Transverse colon (tissue), 4 donors: ENCODE results near the gene CCDC63. TPM values are rescaled to one million over a fixed set of nuclear protein-coding genes. Genes with fewer than 3 reads are reported as not detected.

Experiments used
- DNase-seq: peaks from one replicate; pipeline ENCODE4 v3.0.0-alpha.2; 2019
- H3K27ac ChIP-seq, 4 donors: fragments of 200-600 bp; sonication (generic); 2 replicates each; pipeline ENCODE4 v1.5.1; 2016 to 2018; ENCODE audit warnings: inconsistent platforms in 4 of 4
- H3K27me3 ChIP-seq: fragments of 200-600 bp; sonication (generic); 2 replicates; pipeline ENCODE4 v1.5.1; 2017; ENCODE audit warnings: inconsistent platforms
- H3K36me3 ChIP-seq, 4 donors: fragments of 200-600 bp; sonication (generic); 2 replicates each; pipeline ENCODE4 v1.5.1; 2017 to 2019; ENCODE audit warnings: inconsistent platforms in 4 of 4
- H3K4me1 ChIP-seq, 4 donors: fragments of 200-600 bp; sonication (generic); 2 replicates each; pipeline ENCODE4 v1.5.1; 2017 to 2020; ENCODE audit warnings: inconsistent platforms in 4 of 4
- H3K4me3 ChIP-seq, 4 donors: fragments of 200-600 bp; sonication (generic); 1 replicate in 1 of 4; 2 replicates in 3 of 4; pipeline versions ENCODE4 v1.5.1 to v1.6.1; 2017 to 2019; ENCODE audit warnings: inconsistent platforms in 4 of 4
- H3K9me3 ChIP-seq, 2 donors: fragments of 200-600 bp; sonication (generic); 2 replicates each; pipeline ENCODE4 v1.5.1; 2017 to 2019; ENCODE audit warnings: inconsistent platforms in 2 of 2
- EP300 ChIP-seq: sonication (generic); formaldehyde crosslinking; IDR thresholded peaks from one replicate; pipeline ENCODE4 v1.6.1; 2017; ENCODE audit warnings: antibody characterized with exemption, low read depth
- POLR2A ChIP-seq: fragments of 450-650 bp; IDR thresholded peaks from one replicate; pipeline ENCODE4 v1.6.1; 2016; ENCODE audit warnings: antibody characterized with exemption, mild to moderate bottlenecking, moderate library complexity
- POLR2AphosphoS5 ChIP-seq, 3 donors: sonication (generic); formaldehyde crosslinking; IDR thresholded peaks; one replicate each; pipeline ENCODE4 v1.6.1; 2016; ENCODE audit warnings: antibody characterized with exemption in 3 of 3
- WGBS, 2 donors: methylation state at CpG; one replicate each; pipeline ENCODE4 v1.1.5; 2018; ENCODE audit warnings: low coverage in 1 of 2; 5-methylcytosine and 5-hydroxymethylcytosine counted together
- in situ Hi-C, 4 donors: fragments of 200-750 bp; cut with MboI; loops; one replicate each; pipeline versions ENCODE4 v1.15.0 to v1.15.1; 2017; ENCODE audit warnings: low sequenced_read_pairs in 3 of 4, low pct_ligation_motif_present in 1 of 4, low pct_unique_long_range_greater_than_20kb in 1 of 4
- intact Hi-C: fragments of 100-400 bp; cut with DNase I; formaldehyde crosslinking; loops from one replicate; pipeline ENCODE4 v1.15.1; 2023; ENCODE audit warnings: low total_unique reads
- total RNA-seq, 4 donors: library from RNA; depleted of rRNA; stranded (reverse); fragments of >200 nt; gene quantifications; one replicate each; pipeline ENCODE4 v1.1.0, GENCODE V29; 2016
- TF ChIP-seq, protein P1 (sequence below), 5 experiments: fragments of 200-600 bp in 3 of 5; fragments of 450-650 bp in 2 of 5; sonication (generic) in 3 of 5; IDR thresholded peaks; 1 replicate in 2 of 5; 2 replicates in 3 of 5; pipeline ENCODE4 v1.5.1; 2016 to 2017; ENCODE audit warnings: antibody characterized with exemption in 5 of 5, inconsistent platforms in 3 of 5, mild to moderate bottlenecking in 2 of 5, moderate library complexity in 1 of 5

Gene CCDC63
- total RNA-seq, 4 donors from 2014 or later, result not detected

GRCh38 chr12:110860833-110861296 is 14.1 kb downstream of the CCDC63 start:
- no peak overlapping the region for H3K27ac ChIP-seq
- H3K4me1 ChIP-seq, result no peaks in the 10 kb centered on the region
- no peaks in the 10 kb centered on the region for H3K27me3 ChIP-seq
- H3K9me3 ChIP-seq, result no peaks in the 10 kb centered on the region
- in situ Hi-C loops, result no loop called here
- no peaks in the 10 kb centered on the region for H3K36me3 ChIP-seq
- intact Hi-C loops, result no loop called here
- 38 to 46% methylated on average over 3 to 8 of the region's 8 CpGs for WGBS, 2 donors
- no peak overlapping the region for H3K4me3 ChIP-seq
- no peak for DNase-seq
- TF ChIP-seq POLR2A, result no peak
- TF ChIP-seq, protein P1, sequence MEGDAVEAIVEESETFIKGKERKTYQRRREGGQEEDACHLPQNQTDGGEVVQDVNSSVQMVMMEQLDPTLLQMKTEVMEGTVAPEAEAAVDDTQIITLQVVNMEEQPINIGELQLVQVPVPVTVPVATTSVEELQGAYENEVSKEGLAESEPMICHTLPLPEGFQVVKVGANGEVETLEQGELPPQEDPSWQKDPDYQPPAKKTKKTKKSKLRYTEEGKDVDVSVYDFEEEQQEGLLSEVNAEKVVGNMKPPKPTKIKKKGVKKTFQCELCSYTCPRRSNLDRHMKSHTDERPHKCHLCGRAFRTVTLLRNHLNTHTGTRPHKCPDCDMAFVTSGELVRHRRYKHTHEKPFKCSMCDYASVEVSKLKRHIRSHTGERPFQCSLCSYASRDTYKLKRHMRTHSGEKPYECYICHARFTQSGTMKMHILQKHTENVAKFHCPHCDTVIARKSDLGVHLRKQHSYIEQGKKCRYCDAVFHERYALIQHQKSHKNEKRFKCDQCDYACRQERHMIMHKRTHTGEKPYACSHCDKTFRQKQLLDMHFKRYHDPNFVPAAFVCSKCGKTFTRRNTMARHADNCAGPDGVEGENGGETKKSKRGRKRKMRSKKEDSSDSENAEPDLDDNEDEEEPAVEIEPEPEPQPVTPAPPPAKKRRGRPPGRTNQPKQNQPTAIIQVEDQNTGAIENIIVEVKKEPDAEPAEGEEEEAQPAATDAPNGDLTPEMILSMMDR (IDR thresholded peaks at IDR 0.05), result no peak
- no peak for TF ChIP-seq EP300
- TF ChIP-seq POLR2AphosphoS5 (IDR thresholded peaks at IDR 0.05), result no peak

DNA sequence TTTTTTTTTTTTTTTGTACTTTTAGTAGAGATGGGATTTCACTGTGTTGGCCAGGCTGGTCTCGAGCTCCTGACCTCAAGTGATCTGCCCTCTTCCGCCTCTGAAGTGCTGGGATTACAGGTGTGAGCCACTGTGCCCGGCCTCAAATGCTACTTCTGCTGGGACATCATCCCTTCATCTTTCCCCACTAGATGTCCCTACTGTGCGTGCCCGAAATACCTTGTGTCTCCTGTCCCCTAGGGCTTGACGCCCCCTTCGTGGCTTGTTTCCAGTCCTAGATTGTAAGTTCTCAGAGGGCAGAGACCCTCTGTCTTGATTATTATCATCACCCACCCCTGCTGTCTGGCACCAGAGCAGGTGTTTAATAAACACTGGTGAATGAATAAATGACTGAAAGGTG is 14.9 kb downstream of the CCDC63 start:
- TF ChIP-seq EP300 (no peak), POLR2AphosphoS5 (IDR thresholded peaks at IDR 0.05) (no peak), POLR2A (no peak)
- TF ChIP-seq, protein P1 (IDR thresholded peaks at IDR 0.05), result no peak
- 85% methylated on average over 7 of the region's 7 CpGs; no CpG with 5 or more reads in 1 of the 2 donors for WGBS, 2 donors
- H3K27ac ChIP-seq, result no peak overlapping the region
- H3K4me3 ChIP-seq, result no peak overlapping the region
- intact Hi-C loops, result no loop called here
- H3K36me3 ChIP-seq, result no peaks in the 10 kb centered on the region
- in situ Hi-C loops, result no loop called here
- no peaks in the 10 kb centered on the region for H3K27me3 ChIP-seq
- DNase-seq, result no peak
- no peaks in the 10 kb centered on the region for H3K4me1 ChIP-seq
- H3K9me3 ChIP-seq, result no peaks in the 10 kb centered on the region

DNA sequence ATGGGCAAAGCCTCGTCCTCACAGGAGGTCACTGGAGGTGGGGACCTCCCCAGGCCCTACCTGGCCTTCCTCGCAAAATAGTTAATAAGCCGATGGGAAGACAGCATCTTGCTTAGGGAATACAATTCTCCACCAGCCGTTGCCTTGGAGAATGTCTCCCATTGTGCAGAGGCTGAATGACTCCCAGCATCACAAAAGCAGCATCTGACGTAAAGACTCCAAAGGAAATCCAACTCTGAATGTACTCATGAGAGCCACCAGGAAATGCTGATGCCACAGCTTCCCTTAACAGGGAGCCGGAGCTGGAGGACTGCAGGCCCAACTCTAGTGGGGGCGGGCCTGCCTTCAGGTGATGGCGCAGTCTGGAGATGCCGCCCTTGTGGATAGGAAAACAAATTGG is 15.5 kb downstream of the CCDC63 start:
- intact Hi-C loops (no loop called here), in situ Hi-C loops (no loop called here)
- no peaks in the 10 kb centered on the region for H3K36me3 ChIP-seq
- H3K27ac ChIP-seq, result no peak overlapping the region
- WGBS, 2 donors, result 89% methylated on average over 9 of the region's 9 CpGs; no CpG with 5 or more reads in 1 of the 2 donors
- DNase-seq, result no peak
- no peaks in the 10 kb centered on the region for H3K4me1 ChIP-seq
- H3K9me3 ChIP-seq, result no peaks in the 10 kb centered on the region
- H3K27me3 ChIP-seq, result no peaks in the 10 kb centered on the region
- no peak overlapping the region for H3K4me3 ChIP-seq
- no peak for TF ChIP-seq EP300
- TF ChIP-seq, protein P1 (IDR thresholded peaks at IDR 0.05), result no peak
- TF ChIP-seq POLR2A, result no peak
- TF ChIP-seq POLR2AphosphoS5 (IDR thresholded peaks at IDR 0.05), result no peak

- Histone ChIP-seq H3K9me3 (no peaks in the 10 kb centered on the region), H3K27me3 (no peaks in the 10 kb centered on the region), H3K36me3 (no peaks in the 10 kb centered on the region), H3K4me1 (no peaks in the 10 kb centered on the region), H3K4me3 (no peak overlapping the region), H3K27ac (no peak overlapping the region)
- intact Hi-C loops (no loop called here), in situ Hi-C loops (no loop called here)
- no peak for DNase-seq
- 85 to 100% methylated on average over 1 to 7 of the region's 7 CpGs for WGBS, 2 donors
- TF ChIP-seq EP300 (no peak), POLR2AphosphoS5 (IDR thresholded peaks at IDR 0.05) (no peak), POLR2A (no peak)
- TF ChIP-seq, protein P1 (IDR thresholded peaks at IDR 0.05), result no peak
These were observed 16.4 kb downstream of the CCDC63 start for GRCh38 chr12:110863161-110863560.
